Nephron (organoid): ENCODE data around the gene COL4A1.

Experiments used
- H3K27ac Mint-ChIP-seq, 3 experiments: 2 replicates each; pipeline ENCODE4 v1.8.0; 2020; ENCODE audit warnings: mixed read lengths in 3 of 3, mild to moderate bottlenecking in 2 of 3, moderate library complexity in 1 of 3
- H3K27me3 Mint-ChIP-seq: 2 replicates; pipeline ENCODE4 v1.8.0; 2021; ENCODE audit warnings: low read depth, mild to moderate bottlenecking, moderate library complexity, mixed read lengths
- H3K36me3 Mint-ChIP-seq: 2 replicates; pipeline ENCODE4 v1.8.0; 2020; ENCODE audit warnings: low read depth, mixed read lengths
- H3K4me1 Mint-ChIP-seq: 2 replicates; pipeline ENCODE4 v1.8.0; 2020; ENCODE audit warnings: mixed read lengths
- H3K4me3 Mint-ChIP-seq, 3 experiments: 2 replicates each; pipeline ENCODE4 v1.8.0; 2020; ENCODE audit warnings: mild to moderate bottlenecking in 3 of 3, mixed read lengths in 3 of 3, moderate library complexity in 2 of 3
- H3K9me3 Mint-ChIP-seq: 2 replicates; pipeline ENCODE4 v1.8.0; 2020; ENCODE audit warnings: mixed read lengths
- TF ChIP-seq, protein P1 (sequence below), 3 experiments: fragments of 200-600 bp; sonication (generic); IDR thresholded peaks; one replicate each; pipeline ENCODE4 v1.5.0; 2021; ENCODE audit warnings: antibody characterized with exemption in 3 of 3; ENCODE audit not compliant: unreplicated experiment in 3 of 3

The COL4A1 gene

DNA sequence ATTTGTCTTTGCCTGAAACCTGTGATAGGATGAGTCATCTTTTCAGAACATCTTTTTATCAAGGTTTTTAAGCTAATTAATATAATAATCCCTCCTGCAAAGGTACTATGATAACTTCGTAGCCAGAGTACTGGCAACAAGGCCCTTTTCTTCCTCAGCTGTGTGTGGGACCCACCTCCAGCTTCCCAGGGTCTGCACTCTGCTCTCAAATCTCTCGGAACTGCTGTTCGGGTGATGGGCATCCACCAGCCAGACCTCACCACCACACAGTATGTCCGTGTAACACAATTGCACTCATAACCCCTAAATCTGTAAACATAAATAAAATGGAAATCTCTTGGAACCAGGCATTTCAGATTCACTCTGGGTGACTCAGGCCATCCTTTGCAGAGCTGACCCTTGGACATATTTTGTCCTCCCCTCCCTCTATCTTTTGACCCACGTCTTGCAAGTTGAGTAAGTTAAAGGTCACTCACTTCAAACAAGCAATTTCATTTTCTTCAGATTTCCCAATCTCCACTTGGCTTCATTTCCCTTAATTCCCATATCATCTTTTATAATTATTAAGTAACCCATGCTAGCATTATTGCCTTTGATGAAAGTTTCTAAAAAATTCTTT, 29.5 kb downstream of the COL4A1 start:
- TF ChIP-seq, protein P1, sequence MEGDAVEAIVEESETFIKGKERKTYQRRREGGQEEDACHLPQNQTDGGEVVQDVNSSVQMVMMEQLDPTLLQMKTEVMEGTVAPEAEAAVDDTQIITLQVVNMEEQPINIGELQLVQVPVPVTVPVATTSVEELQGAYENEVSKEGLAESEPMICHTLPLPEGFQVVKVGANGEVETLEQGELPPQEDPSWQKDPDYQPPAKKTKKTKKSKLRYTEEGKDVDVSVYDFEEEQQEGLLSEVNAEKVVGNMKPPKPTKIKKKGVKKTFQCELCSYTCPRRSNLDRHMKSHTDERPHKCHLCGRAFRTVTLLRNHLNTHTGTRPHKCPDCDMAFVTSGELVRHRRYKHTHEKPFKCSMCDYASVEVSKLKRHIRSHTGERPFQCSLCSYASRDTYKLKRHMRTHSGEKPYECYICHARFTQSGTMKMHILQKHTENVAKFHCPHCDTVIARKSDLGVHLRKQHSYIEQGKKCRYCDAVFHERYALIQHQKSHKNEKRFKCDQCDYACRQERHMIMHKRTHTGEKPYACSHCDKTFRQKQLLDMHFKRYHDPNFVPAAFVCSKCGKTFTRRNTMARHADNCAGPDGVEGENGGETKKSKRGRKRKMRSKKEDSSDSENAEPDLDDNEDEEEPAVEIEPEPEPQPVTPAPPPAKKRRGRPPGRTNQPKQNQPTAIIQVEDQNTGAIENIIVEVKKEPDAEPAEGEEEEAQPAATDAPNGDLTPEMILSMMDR (IDR thresholded peaks at IDR 0.05; ENCODE audit: unreplicated experiment in 3 of 3): no peak
- H3K27me3 Mint-ChIP-seq: peaks cover 3% of the 10 kb centered on the region
- no peaks in the 10 kb centered on the region for H3K9me3 Mint-ChIP-seq
- no peak overlapping the region for H3K27ac Mint-ChIP-seq
- no peak overlapping the region for H3K4me3 Mint-ChIP-seq
- H3K4me1 Mint-ChIP-seq: peaks cover 27% of the 10 kb centered on the region
- H3K36me3 Mint-ChIP-seq: peaks cover 11% of the 10 kb centered on the region

DNA sequence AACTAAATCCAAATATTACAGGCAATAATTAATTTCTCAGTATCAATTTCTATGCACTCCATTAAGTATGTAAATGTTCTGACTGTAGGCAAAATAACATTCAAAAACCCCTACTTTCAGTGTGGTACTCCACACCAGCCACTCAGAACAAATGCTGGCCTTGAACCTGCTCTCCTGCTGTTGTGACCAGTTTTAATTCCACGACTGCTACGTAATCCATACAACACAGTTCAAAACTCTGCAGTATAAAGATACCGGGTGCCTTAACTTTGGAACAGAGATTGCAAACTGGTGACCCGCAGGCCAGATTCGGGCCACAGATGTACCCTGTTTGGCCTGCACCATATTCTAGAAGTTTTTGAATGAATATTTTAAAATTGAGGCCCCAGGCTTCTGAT, 30.4 kb downstream of the COL4A1 start:
- Mint-ChIP-seq H3K27me3 (peaks cover 3% of the 10 kb centered on the region), H3K4me1 (peaks cover 27% of the 10 kb centered on the region), H3K27ac (no peak overlapping the region), H3K9me3 (no peaks in the 10 kb centered on the region), H3K36me3 (peaks cover 11% of the 10 kb centered on the region), H3K4me3 (no peak overlapping the region)
- TF ChIP-seq, protein P1 (IDR thresholded peaks at IDR 0.05; ENCODE audit: unreplicated experiment in 3 of 3): no peak

DNA sequence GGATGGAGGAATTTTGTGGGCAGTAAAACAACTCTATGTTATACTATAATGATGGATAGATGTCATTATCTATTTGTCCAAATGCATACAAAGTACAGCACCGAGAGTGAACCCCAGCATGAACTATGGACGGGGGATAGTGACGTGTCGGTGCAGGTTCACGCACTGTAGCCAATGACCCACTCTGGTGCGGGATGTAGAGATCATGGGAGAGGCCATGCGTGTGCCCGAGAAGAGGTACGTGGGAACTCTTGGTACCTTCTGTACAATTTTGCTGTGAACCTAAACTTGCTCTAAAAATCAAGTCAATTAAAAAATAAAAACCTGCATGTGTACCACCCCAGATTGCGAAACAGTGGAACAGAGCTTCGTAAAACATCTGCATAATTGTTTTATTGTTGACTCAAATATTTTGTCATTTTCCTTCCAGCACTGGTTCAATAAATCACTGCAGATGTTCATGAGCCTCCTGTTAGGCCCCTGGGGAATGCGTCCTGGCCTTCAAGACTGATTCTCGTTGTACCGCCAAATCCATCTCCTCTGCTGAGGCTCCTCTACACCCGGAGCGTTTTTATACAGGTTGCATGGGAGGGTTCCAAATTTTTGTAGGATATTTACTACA, 30.9 kb downstream of the COL4A1 start:
- H3K27me3 Mint-ChIP-seq: peaks cover 3% of the 10 kb centered on the region
- H3K4me3 Mint-ChIP-seq: no peak overlapping the region
- no peak overlapping the region for H3K27ac Mint-ChIP-seq
- H3K36me3 Mint-ChIP-seq: peaks cover 11% of the 10 kb centered on the region
- TF ChIP-seq, protein P1 (IDR thresholded peaks at IDR 0.05; ENCODE audit: unreplicated experiment in 3 of 3): no peak
- peaks cover 27% of the 10 kb centered on the region for H3K4me1 Mint-ChIP-seq
- H3K9me3 Mint-ChIP-seq: no peaks in the 10 kb centered on the region

DNA sequence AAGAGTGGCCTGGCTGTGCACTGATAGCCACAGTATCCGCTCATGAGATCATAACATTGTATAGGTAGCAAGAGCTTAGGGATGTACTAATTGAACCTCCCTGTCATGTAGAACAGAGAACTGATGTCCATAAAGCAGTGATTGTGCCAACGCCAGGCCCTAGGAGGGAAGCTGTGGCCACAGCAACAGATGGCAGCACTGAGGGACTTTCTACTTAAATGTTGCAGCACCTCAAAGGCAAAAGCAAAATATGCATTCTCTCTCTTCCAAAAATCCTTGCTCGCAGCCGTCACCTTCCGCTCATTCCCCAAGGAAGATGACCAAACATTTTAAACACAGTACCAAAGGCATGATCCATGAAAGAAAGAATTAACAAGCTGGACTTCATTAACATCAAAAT, 32.3 kb downstream of the COL4A1 start:
- Mint-ChIP-seq H3K4me1 (peaks cover 27% of the 10 kb centered on the region), H3K27ac (no peak overlapping the region), H3K4me3 (no peak overlapping the region), H3K9me3 (no peaks in the 10 kb centered on the region), H3K27me3 (peaks cover 3% of the 10 kb centered on the region), H3K36me3 (peaks cover 11% of the 10 kb centered on the region)
- TF ChIP-seq, protein P1 (IDR thresholded peaks at IDR 0.05; ENCODE audit: unreplicated experiment in 3 of 3): no peak

DNA sequence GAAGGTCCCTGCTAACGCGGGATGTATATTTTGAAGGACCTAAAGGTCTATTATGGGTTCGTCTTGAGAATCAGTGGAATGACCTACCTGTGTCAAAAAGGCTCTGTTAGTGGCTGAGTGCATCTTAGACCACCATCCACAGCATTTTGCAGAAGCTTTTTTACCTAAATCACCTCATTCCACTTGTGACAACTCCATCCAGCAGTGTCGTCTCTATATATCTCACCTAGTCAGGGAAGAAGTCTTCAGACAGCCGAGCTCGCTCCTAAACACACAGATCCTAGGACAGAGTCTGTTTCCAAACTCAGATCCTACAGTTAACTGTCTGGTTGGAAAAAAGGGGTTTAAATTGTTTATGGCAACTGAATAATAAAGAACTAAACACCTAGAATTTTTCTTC, 33.7 kb downstream of the COL4A1 start:
- Mint-ChIP-seq H3K27ac (no peak overlapping the region), H3K36me3 (peaks cover 11% of the 10 kb centered on the region), H3K4me1 (peaks cover 31% of the 10 kb centered on the region), H3K27me3 (peaks cover 3% of the 10 kb centered on the region), H3K4me3 (no peak overlapping the region), H3K9me3 (no peaks in the 10 kb centered on the region)
- TF ChIP-seq, protein P1 (IDR thresholded peaks at IDR 0.05; ENCODE audit: unreplicated experiment in 3 of 3): no peak

DNA sequence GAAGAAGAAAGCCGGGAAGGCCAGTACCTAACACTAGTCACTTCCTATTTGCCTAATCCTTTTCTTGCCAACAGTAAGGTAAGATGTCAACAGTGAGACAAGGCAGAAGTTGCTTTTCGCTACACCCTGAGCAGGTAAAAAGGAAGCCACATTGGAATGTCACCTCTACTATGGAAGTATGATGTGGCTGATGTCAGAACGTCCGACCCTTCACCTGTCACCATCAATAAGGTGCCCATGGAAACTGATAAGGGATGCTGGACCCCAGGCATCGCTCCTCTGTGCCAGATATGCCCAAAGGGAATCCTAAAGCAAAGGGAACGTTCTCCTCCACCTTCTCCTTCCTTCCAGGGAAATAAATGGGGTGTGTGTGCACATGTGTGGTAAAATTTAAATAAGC, 34.3 kb downstream of the COL4A1 start:
- peaks cover 3% of the 10 kb centered on the region for H3K27me3 Mint-ChIP-seq

More for the DNA sequence above, 34.3 kb downstream of the COL4A1 start:
- TF ChIP-seq, protein P1 (IDR thresholded peaks at IDR 0.05; ENCODE audit: unreplicated experiment in 3 of 3): no peak
- Mint-ChIP-seq H3K36me3 (peaks cover 11% of the 10 kb centered on the region), H3K9me3 (no peaks in the 10 kb centered on the region), H3K4me3 (no peak overlapping the region), H3K27ac (no peak overlapping the region), H3K4me1 (peaks cover 25% of the 10 kb centered on the region)
